ENCODE data around the gene P2RX6. TPM values are rescaled to one million over a fixed set of nuclear protein-coding genes. Genes with fewer than 3 reads are reported as not detected.

Gene P2RX6
- total RNA-seq, 1 donor from 2014 or later: 0.45 TPM

GRCh38 chr22:21025763-21026755, 11.1 kb downstream of the P2RX6 start:
- Mint-ChIP-seq H3K27me3 (ENCODE audit: low read depth, unreplicated experiment) (peaks cover 43% of the 10 kb centered on the region), H3K27ac (ENCODE audit: unreplicated experiment) (no peak overlapping the region), H3K4me3 (ENCODE audit: unreplicated experiment) (no peak overlapping the region), H3K4me1 (ENCODE audit: low read depth, unreplicated experiment) (peaks cover 6% of the 10 kb centered on the region), H3K9me3 (ENCODE audit: unreplicated experiment) (no peaks in the 10 kb centered on the region), H3K36me3 (ENCODE audit: low read depth, unreplicated experiment) (no peaks in the 10 kb centered on the region)
- no peak for DNase-seq (ENCODE audit: low read depth)
- Histone ChIP-seq H3K36me3 (ENCODE audit: insufficient read depth, low read length) (no peaks in the 10 kb centered on the region), H3K4me3 (ENCODE audit: insufficient read depth, low read depth, low read length) (no peak overlapping the region), H3K4me2 (ENCODE audit: low read length) (no peak overlapping the region), H4K20me1 (ENCODE audit: insufficient read depth, low read length) (no peaks in the 10 kb centered on the region), H2AFZ (ENCODE audit: low read depth, low read length) (no peak overlapping the region), H3K27ac (ENCODE audit: low read depth, low read length) (no peak overlapping the region), H3K79me2 (ENCODE audit: insufficient read depth, low read length) (no peaks in the 10 kb centered on the region), H3K9ac (ENCODE audit: low read length) (no peak overlapping the region), H3K4me1 (ENCODE audit: insufficient read depth, low read length) (peaks cover 7% of the 10 kb centered on the region), H3K9me3 (ENCODE audit: insufficient read depth, low read depth, low read length) (no peaks in the 10 kb centered on the region), H3K27me3 (ENCODE audit: insufficient read depth, low read length) (no peaks in the 10 kb centered on the region)
- no peak for FAIRE-seq
- TF ChIP-seq CTCF (IDR thresholded peaks at IDR 0.05; ENCODE audit: insufficient read depth, low read depth, low read length): no peak
- no peak for TF ChIP-seq EZH2 (IDR thresholded peaks at IDR 0.05; ENCODE audit: insufficient read depth, low read length)

- Histone ChIP-seq H3K4me3 (ENCODE audit: insufficient read depth, low read depth, low read length) (no peak overlapping the region), H3K27ac (ENCODE audit: low read depth, low read length) (no peak overlapping the region), H3K79me2 (ENCODE audit: insufficient read depth, low read length) (no peaks in the 10 kb centered on the region), H4K20me1 (ENCODE audit: insufficient read depth, low read length) (no peaks in the 10 kb centered on the region), H3K36me3 (ENCODE audit: insufficient read depth, low read length) (no peaks in the 10 kb centered on the region), H2AFZ (ENCODE audit: low read depth, low read length) (no peak overlapping the region), H3K9ac (ENCODE audit: low read length) (no peak overlapping the region), H3K27me3 (ENCODE audit: insufficient read depth, low read length) (peaks cover 8% of the 10 kb centered on the region), H3K9me3 (ENCODE audit: insufficient read depth, low read depth, low read length) (no peaks in the 10 kb centered on the region), H3K4me1 (ENCODE audit: insufficient read depth, low read length) (peaks cover 7% of the 10 kb centered on the region), H3K4me2 (ENCODE audit: low read length) (peak overlapping the region; percentile 33)
- no peak for TF ChIP-seq CTCF (IDR thresholded peaks at IDR 0.05; ENCODE audit: insufficient read depth, low read depth, low read length)
- no peak for TF ChIP-seq EZH2 (IDR thresholded peaks at IDR 0.05; ENCODE audit: insufficient read depth, low read length)
- Mint-ChIP-seq H3K27me3 (ENCODE audit: low read depth, unreplicated experiment) (peaks cover 42% of the 10 kb centered on the region), H3K9me3 (ENCODE audit: unreplicated experiment) (no peaks in the 10 kb centered on the region), H3K4me1 (ENCODE audit: low read depth, unreplicated experiment) (peaks cover 6% of the 10 kb centered on the region), H3K4me3 (ENCODE audit: unreplicated experiment) (no peak overlapping the region), H3K27ac (ENCODE audit: unreplicated experiment) (peak overlapping the region; percentile 34), H3K36me3 (ENCODE audit: low read depth, unreplicated experiment) (no peaks in the 10 kb centered on the region)
- FAIRE-seq (no peak), DNase-seq (ENCODE audit: low read depth) (peak; percentile 71)
Observed at GRCh38 chr22:21026783-21027692, 12.1 kb downstream of the P2RX6 start.

Measured in astrocyte (in vitro differentiated cells and primary cell).